GM18511 (cell line): Measurements from ENCODE around the gene ZBTB25.

Experiments
- ATAC-seq: cut with Tn5 transposase; IDR thresholded peaks from one replicate; pipeline ENCODE4 v1.9.1; 2021; ENCODE audit warnings: mild to moderate bottlenecking, moderate library complexity; ENCODE audit not compliant: unreplicated experiment

ZBTB25 gene, protein sequence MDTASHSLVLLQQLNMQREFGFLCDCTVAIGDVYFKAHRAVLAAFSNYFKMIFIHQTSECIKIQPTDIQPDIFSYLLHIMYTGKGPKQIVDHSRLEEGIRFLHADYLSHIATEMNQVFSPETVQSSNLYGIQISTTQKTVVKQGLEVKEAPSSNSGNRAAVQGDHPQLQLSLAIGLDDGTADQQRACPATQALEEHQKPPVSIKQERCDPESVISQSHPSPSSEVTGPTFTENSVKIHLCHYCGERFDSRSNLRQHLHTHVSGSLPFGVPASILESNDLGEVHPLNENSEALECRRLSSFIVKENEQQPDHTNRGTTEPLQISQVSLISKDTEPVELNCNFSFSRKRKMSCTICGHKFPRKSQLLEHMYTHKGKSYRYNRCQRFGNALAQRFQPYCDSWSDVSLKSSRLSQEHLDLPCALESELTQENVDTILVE

GRCh38 chr14:64503434-64504309 lies at the start of gene ZBTB25:
Gene ZBTB25 (minus strand): TSS chr14:64503838. CDS start chr14:64490533, 13,305 bp downstream.
- ATAC-seq, result peak; percentile 67

GRCh38 chr14:64550621-64551333 lies 47.1 kb upstream of the ZBTB25 start:
- ATAC-seq, result no peak

GRCh38 chr14:64549791-64550620 lies 46.4 kb upstream of the ZBTB25 start, which contains the start of gene PPP1R36:
Gene PPP1R36 (plus strand): TSS chr14:64549961. CDS start chr14:64549998, 37 bp downstream.
- no peak for ATAC-seq

DNA sequence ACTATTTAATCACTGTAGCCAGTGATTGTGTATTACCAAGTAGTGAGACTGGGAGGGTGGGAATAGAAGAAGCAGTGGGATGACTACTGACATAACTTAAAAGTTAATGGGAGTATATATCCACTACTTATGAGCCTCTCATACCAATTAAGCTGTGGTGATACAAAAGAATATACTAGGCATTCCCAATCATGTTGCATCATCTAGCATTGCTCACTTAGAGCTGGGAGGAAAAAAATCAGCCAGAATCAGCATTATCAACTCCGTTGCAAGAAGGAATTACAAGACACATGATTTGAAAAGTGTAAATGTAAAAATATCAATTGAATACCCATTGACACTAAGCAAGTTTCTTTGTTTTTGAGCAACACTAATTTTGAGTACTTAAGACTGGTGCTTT lies 45.4 kb upstream of the ZBTB25 start:
- no peak for ATAC-seq

- ATAC-seq, result no peak
Observed at GRCh38 chr14:64544607-64545312, 41.1 kb upstream of the ZBTB25 start.

DNA sequence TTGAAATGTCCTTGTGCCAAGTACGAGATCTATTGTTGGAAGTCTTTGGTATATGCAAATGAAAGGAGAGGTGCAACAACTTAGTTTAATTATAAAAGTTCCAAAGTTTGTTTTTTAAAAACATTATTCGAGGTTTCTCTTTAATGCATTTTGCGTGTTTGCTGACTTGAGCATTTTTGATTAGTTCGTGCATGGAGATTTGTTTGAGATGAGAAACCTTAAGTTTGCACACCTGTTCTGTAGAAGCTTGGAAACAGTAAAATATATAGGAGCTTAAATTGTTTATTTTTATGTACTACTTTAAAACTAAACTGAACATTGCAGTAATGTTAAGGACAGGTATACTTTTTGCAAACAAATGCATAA lies 39.2 kb upstream of the ZBTB25 start:
- no peak for ATAC-seq

DNA sequence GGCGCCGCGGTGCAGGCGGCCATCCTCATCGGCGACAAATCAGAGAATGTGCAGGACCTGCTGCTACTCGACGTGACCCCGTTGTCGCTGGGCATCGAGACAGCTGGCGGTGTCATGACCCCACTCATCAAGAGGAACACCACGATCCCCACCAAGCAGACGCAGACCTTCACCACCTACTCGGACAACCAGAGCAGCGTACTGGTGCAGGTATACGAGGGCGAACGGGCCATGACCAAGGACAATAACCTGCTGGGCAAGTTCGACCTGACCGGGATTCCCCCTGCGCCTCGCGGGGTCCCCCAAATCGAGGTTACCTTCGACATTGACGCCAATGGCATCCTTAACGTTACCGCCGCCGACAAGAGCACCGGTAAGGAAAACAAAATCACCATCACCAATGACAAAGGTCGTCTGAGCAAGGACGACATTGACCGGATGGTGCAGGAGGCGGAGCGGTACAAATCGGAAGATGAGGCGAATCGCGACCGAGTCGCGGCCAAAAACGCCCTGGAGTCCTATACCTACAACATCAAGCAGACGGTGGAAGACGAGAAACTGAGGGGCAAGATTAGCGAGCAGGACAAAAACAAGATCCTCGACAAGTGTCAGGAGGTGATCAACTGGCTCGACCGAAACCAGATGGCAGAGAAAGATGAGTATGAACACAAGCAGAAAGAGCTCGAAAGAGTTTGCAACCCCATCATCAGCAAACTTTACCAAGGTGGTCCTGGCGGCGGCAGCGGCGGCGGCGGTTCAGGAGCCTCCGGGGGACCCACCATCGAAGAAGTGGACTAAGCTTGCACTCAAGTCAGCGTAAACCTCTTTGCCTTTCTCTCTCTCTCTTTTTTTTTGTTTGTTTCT lies 38.6 kb upstream of the ZBTB25 start:
- no peak for ATAC-seq

- no peak for ATAC-seq
Observed at GRCh38 chr14:64541261-64541971, 37.8 kb upstream of the ZBTB25 start.

GRCh38 chr14:64540208-64541202 lies 36.9 kb upstream of the ZBTB25 start, which contains the start of gene HSPA2:
Gene HSPA2 (plus strand): TSS chr14:64540741. CDS start chr14:64540850, 109 bp downstream.
- ATAC-seq, result peak; percentile 96

- ATAC-seq, result no peak
Observed at GRCh38 chr14:64536488-64537245, 33.0 kb upstream of the ZBTB25 start.

DNA sequence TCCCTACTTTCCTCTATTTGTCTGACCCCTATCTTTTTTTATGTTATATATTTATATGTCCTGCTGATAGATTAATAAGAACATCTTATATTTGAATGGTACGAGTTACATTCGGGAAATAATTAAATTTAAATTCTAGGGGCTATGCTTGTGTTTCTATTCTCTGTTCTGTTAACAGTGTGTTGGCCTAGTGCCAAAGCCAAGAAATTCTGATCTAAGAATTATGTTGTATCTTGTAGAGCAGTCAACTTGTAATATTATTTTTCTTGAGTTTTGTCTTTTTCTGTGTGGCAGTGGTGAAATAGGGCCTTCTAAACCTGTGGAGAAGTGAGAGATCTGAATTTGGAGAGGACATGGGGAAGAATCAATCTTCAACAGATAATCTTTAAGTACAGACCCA lies 27.9 kb upstream of the ZBTB25 start:
- no peak for ATAC-seq

- no peak for ATAC-seq
Observed at GRCh38 chr14:64525354-64525753, 21.7 kb upstream of the ZBTB25 start.

DNA sequence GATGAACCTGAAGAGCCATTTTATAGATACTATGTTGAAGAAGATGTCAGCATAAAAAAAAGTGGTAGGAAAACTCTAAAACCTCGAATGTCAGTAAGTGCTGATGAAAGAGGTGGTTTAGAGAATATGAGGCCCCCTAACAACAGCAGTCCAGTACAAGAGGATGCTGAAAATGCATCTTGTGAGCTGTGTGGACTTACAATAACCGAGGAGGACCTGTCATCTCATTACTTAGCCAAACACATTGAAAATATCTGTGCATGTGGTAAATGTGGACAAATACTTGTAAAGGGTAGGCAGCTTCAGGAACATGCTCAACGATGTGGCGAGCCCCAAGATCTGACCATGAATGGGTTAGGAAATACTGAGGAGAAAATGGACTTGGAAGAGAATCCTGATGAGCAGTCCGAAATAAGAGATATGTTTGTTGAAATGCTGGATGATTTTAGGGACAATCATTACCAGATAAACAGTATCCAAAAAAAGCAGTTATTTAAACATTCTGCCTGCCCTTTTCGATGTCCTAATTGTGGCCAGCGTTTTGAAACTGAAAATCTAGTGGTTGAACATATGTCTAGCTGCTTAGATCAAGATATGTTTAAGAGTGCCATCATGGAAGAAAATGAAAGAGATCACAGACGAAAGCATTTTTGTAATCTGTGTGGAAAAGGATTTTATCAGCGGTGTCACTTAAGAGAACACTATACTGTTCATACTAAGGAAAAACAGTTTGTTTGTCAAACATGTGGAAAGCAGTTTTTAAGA lies 19.1 kb upstream of the ZBTB25 start:
- no peak for ATAC-seq

DNA sequence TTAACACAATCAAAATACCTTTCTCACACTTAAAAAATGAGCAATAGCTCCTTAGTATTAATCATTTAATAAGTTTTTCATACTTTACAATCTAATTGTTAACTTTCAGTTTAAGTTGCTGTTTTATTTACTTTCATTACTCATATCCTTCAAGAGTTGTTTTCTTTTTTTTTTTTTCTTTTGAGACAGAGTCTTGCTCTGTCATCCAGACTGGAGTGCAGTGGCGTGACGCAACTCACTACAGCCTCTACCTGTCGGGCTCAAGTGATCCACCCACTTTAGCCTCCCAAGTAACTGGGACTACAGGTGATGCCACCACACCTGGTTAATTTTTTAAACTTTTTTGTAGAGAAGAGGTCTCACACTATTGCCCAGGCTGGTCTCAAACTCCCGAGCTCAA lies 17.1 kb upstream of the ZBTB25 start:
- ATAC-seq, result no peak

GRCh38 chr14:64518229-64518628 lies 14.6 kb upstream of the ZBTB25 start:
- ATAC-seq, result no peak
